RCC 7860 (cell line): ENCODE results near the gene MTHFD2L.
"Not testable (repeated sequence)": the region's sequence is repeated elsewhere in the genome, so short reads cannot be mapped to it uniquely, and the experiment has no call there.

Experiments used
- DNase-seq: peaks from one replicate; pipeline ENCODE4 v3.0.0-alpha.2; 2015; ENCODE audit warnings: low spot score
- FAIRE-seq: peaks from 2 replicates; lab custom pipeline; 2012; peaks lifted over from hg19 to GRCh38; lab: Jason Lieb, UNC

The MTHFD2L gene

GRCh38 chr4:74328501-74328900 is 170.6 kb downstream of the MTHFD2L start:
- no peak for DNase-seq
- no peak for FAIRE-seq

GRCh38 chr4:74329307-74329706 is 171.4 kb downstream of the MTHFD2L start:
- FAIRE-seq (no peak), DNase-seq (no peak)

- FAIRE-seq (no peak), DNase-seq (no peak)
Measured at GRCh38 chr4:74330295-74330750, 172.4 kb downstream of the MTHFD2L start.

- DNase-seq (no peak), FAIRE-seq (no peak)
Measured at GRCh38 chr4:74331252-74331651, 173.3 kb downstream of the MTHFD2L start.

GRCh38 chr4:74331944-74332343 is 174.0 kb downstream of the MTHFD2L start:
- FAIRE-seq = no peak
- DNase-seq = no peak

- DNase-seq (no peak), FAIRE-seq (no peak)
Measured at GRCh38 chr4:74334636-74335035, 176.7 kb downstream of the MTHFD2L start.

GRCh38 chr4:74335341-74336021 is 177.6 kb downstream of the MTHFD2L start:
- no peak for FAIRE-seq
- DNase-seq = no peak

- FAIRE-seq = no peak
- no peak for DNase-seq
Measured at GRCh38 chr4:74338792-74339333, 180.9 kb downstream of the MTHFD2L start.

- FAIRE-seq (no peak), DNase-seq (no peak)
Measured at GRCh38 chr4:74339501-74339900, 181.6 kb downstream of the MTHFD2L start.

- DNase-seq, FAIRE-seq: not testable (repeated sequence)
Measured at GRCh38 chr4:74340421-74340820, 182.5 kb downstream of the MTHFD2L start.

GRCh38 chr4:74344031-74344430 is 186.1 kb downstream of the MTHFD2L start:
- FAIRE-seq = no peak
- DNase-seq = no peak
